GM10248 (cell line): ENCODE data around the gene CELSR3.

Source experiments
- CTCF ChIA-PET: fragments of 300-600 bp; sonication (Branson Sonifier 250); formaldehyde crosslinking; extraction: SDS; loops from one replicate; lab custom pipeline; 2021; ENCODE audit warnings: antibody characterized with exemption; lab: Yijun Ruan, JAX
- POLR2A ChIA-PET: fragments of 350-650 bp; sonication (Branson Sonifier 250); formaldehyde crosslinking; extraction: SDS; loops from one replicate; lab custom pipeline; 2020; ENCODE audit warnings: antibody characterized with exemption; lab: Yijun Ruan, JAX
- DNase-seq: peaks from one replicate; pipeline ENCODE4 v3.0.0; 2012; ENCODE audit errors: extremely low spot score
- CTCF ChIP-seq: IDR thresholded peaks from 2 replicates; pipeline ENCODE4 v1.5.1; 2012; ENCODE audit warnings: mild to moderate bottlenecking, low read depth; ENCODE audit errors: extremely low read depth, missing control alignments, control extremely low read depth

Gene CELSR3

GRCh38 chr3:48680811-48681540 is 18.3 kb upstream of the CELSR3 start:
- CTCF ChIA-PET, result interaction anchor here (0.9 to 2.1 kb wide), 4 partner anchors 11 to 245 kb away, joined by 3 to 4 read pairs (median 3); no protein-coding TSS in a partner anchor
- POLR2A ChIA-PET, result no interaction called here

GRCh38 chr3:48679411-48680391 is 17.0 kb upstream of the CELSR3 start:
- DNase-seq, result peak; percentile 46
- TF ChIP-seq CTCF, result no peak
- CTCF ChIA-PET, result interaction anchor here (0.9 to 2.1 kb wide), 4 partner anchors 15 to 244 kb away, joined by 3 to 4 read pairs (median 3); no protein-coding TSS in a partner anchor
- POLR2A ChIA-PET, result no interaction called here

More at GRCh38 chr3:48680811-48681540, 18.3 kb upstream of the CELSR3 start:
- DNase-seq, result no peak
- TF ChIP-seq CTCF, result no peak

GRCh38 chr3:48678566-48679380 is 16.1 kb upstream of the CELSR3 start:
- ChIA-PET POLR2A (no interaction called here), CTCF (interaction anchor here (1.3 to 2.1 kb wide), 2 partner anchors 19 to 61 kb away, joined by 3 to 4 read pairs; no protein-coding TSS in a partner anchor)
- no peak for DNase-seq
- TF ChIP-seq CTCF, result no peak

- DNase-seq, result no peak
- ChIA-PET POLR2A (no interaction called here), CTCF (interaction anchor here (0.8 kb wide), 1 partner anchor 14 kb away, joined by 3 read pairs; no protein-coding TSS in a partner anchor)
- TF ChIP-seq CTCF, result no peak
Observed at GRCh38 chr3:48678056-48678455, 15.4 kb upstream of the CELSR3 start.

GRCh38 chr3:48674505-48674904 is 11.8 kb upstream of the CELSR3 start:
- TF ChIP-seq CTCF, result no peak
- CTCF ChIA-PET, result interaction anchor here (1.2 to 4.6 kb wide), 8 partner anchors 9 to 338 kb away, joined by 3 to 14 read pairs (median 8); partner anchors contain the start of genes NCKIPSD and SLC26A6
- DNase-seq, result no peak
- POLR2A ChIA-PET, result interaction anchor here (1.0 kb wide), 1 partner anchor 10 kb away, joined by 3 read pairs; no protein-coding TSS in a partner anchor
